OCI-LY1 (cell line): ENCODE results near the gene KCNA2.

ENCODE experiments used
- H2AFZ ChIP-seq: fragments of 200-600 bp; sonication (generic), shearing (Covaris generic); 2 replicates; pipeline ENCODE4 v1.6.0; 2014; ENCODE audit warnings: antibody characterized with exemption, mild to moderate bottlenecking, low read length
- H3F3A ChIP-seq: fragments of 200-600 bp; sonication (generic), shearing (Covaris generic); 2 replicates; pipeline ENCODE4 v1.6.0; 2014; ENCODE audit warnings: mild to moderate bottlenecking, antibody characterized with exemption, low read length, moderate library complexity; ENCODE audit not compliant: insufficient read depth
- H3K27ac ChIP-seq: fragments of 200-600 bp; sonication (generic); 2 replicates; pipeline ENCODE4 v1.5.1; 2014; ENCODE audit warnings: low read length, mixed run types, mild to moderate bottlenecking, low read depth; ENCODE audit not compliant: poor library complexity, severe bottlenecking
- H3K27me3 ChIP-seq: fragments of 200-600 bp; sonication (generic); 2 replicates; pipeline ENCODE4 v1.6.0; 2014; ENCODE audit warnings: antibody characterized with exemption, mild to moderate bottlenecking, low read length, moderate library complexity; ENCODE audit not compliant: insufficient read depth
- H3K36me3 ChIP-seq: fragments of 200-600 bp; sonication (generic); 2 replicates; pipeline ENCODE4 v1.6.1; 2014; ENCODE audit warnings: mild to moderate bottlenecking, antibody characterized with exemption, low read length, moderate library complexity, mixed read lengths; ENCODE audit not compliant: insufficient read depth
- H3K4me1 ChIP-seq: fragments of 200-600 bp; sonication (generic); 2 replicates; pipeline ENCODE4 v1.5.1; 2014; ENCODE audit warnings: mild to moderate bottlenecking, low read length, moderate library complexity; ENCODE audit not compliant: insufficient read depth, severe bottlenecking
- H3K4me2 ChIP-seq: fragments of 200-600 bp; sonication (generic), shearing (Covaris generic); 2 replicates; pipeline ENCODE4 v1.6.1; 2014; ENCODE audit warnings: low read length
- H3K4me3 ChIP-seq: fragments of 200-600 bp; sonication (generic); 2 replicates; pipeline ENCODE4 v1.5.1; 2014; ENCODE audit warnings: low read length, low read depth, mild to moderate bottlenecking, mixed read lengths; ENCODE audit not compliant: poor library complexity, severe bottlenecking
- H3K79me2 ChIP-seq: fragments of 200-600 bp; shearing (Covaris generic); 2 replicates; pipeline ENCODE4 v1.6.1; 2016; ENCODE audit warnings: mixed run types, low read length, mixed read lengths; ENCODE audit not compliant: insufficient read depth
- H3K9ac ChIP-seq: fragments of 200-600 bp; sonication (generic), shearing (Covaris generic); 2 replicates; pipeline ENCODE4 v1.6.1; 2014; ENCODE audit warnings: mild to moderate bottlenecking, low read length, mixed read lengths
- H3K9me2 ChIP-seq: fragments of 200-600 bp; sonication (generic), shearing (Covaris generic); 2 replicates; pipeline ENCODE4 v1.6.1; 2014; ENCODE audit warnings: low read depth, mild to moderate bottlenecking, low read length, mixed read lengths
- H3K9me3 ChIP-seq: fragments of 200-600 bp; shearing (Covaris generic); 2 replicates; pipeline ENCODE4 v1.6.1; 2014; ENCODE audit warnings: low read length, mixed read lengths
- H4K20me1 ChIP-seq: fragments of 200-600 bp; sonication (generic), shearing (Covaris generic); 2 replicates; pipeline ENCODE4 v1.6.0; 2016; ENCODE audit warnings: mild to moderate bottlenecking, low read length; ENCODE audit not compliant: insufficient read depth
- CTCF ChIP-seq: fragments of 200-600 bp; sonication (generic), shearing (Covaris generic); IDR thresholded peaks from 2 replicates; pipeline ENCODE4 v1.5.1; 2017; ENCODE audit warnings: mild to moderate bottlenecking, antibody characterized with exemption, low read length, moderate library complexity, mixed read lengths
- EZH2 ChIP-seq: fragments of 200-600 bp; sonication (generic), shearing (Covaris generic); IDR thresholded peaks from 2 replicates; pipeline ENCODE4 v1.8.0; 2017; ENCODE audit warnings: borderline replicate concordance, mixed run types, mild to moderate bottlenecking, antibody characterized with exemption, low read length, moderate library complexity, mixed read lengths

Gene KCNA2

GRCh38 chr1:110606657-110607535, 738 bp upstream of the KCNA2 start:
- Histone ChIP-seq H3K4me1 (no peaks in the 10 kb centered on the region), H3K4me2 (peak overlapping the region; percentile 8; the same call in 1 of the 2 replicates), H4K20me1 (no peaks in the 10 kb centered on the region), H3K9me2 (no peaks in the 10 kb centered on the region), H3K9me3 (no peaks in the 10 kb centered on the region), H3K36me3 (no peaks in the 10 kb centered on the region), H3K9ac (no peak overlapping the region), H3F3A (no peaks in the 10 kb centered on the region), H3K27ac (no peak overlapping the region), H2AFZ (no peak overlapping the region), H3K79me2 (no peaks in the 10 kb centered on the region), H3K27me3 (peaks cover 30% of the 10 kb centered on the region), H3K4me3 (peak overlapping the region; percentile 33)
- TF ChIP-seq CTCF (no peak), EZH2 (no peak)

- H3K79me2 ChIP-seq = no peaks in the 10 kb centered on the region
- no peak overlapping the region for H2AFZ ChIP-seq
- H3K27me3 ChIP-seq = peaks cover 30% of the 10 kb centered on the region
- no peaks in the 10 kb centered on the region for H4K20me1 ChIP-seq
- no peaks in the 10 kb centered on the region for H3K9me2 ChIP-seq
- H3K9me3 ChIP-seq = no peaks in the 10 kb centered on the region
- H3F3A ChIP-seq = no peaks in the 10 kb centered on the region
- no peaks in the 10 kb centered on the region for H3K36me3 ChIP-seq
- no peak overlapping the region for H3K4me2 ChIP-seq
- no peaks in the 10 kb centered on the region for H3K4me1 ChIP-seq
- TF ChIP-seq CTCF (no peak), EZH2 (no peak)
- H3K4me3 ChIP-seq = no peak overlapping the region
- H3K9ac ChIP-seq = no peak overlapping the region
- H3K27ac ChIP-seq = no peak overlapping the region
Observed at GRCh38 chr1:110605446-110605845, 712 bp downstream of the KCNA2 start.

DNA sequence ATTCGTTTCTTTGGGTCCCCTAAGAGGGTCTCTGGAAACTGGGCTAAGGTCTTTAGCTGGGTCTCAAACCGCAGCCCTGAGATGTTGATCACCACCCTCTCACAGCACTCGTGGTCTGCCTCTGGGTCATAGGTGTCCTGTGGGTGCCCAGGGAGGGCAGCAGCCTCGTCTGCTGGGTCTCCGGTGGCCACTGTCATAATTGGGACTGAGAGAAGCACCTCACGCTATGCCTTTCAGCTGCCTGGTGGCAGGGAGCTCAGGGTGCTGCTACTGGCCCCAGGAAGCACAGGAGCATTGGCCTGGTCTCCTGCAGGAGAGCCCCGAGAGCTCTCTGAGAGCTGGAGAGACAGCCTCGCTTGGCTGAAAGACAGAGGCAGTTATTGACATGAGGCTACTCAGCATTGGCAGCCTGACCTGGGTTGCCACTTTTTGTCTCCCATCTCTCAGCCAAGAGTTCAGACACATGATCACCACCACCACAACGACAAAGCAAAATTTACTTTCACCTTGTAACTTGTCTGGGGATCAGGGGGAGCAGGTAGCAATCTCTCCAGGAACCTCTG, 1.5 kb downstream of the KCNA2 start:
- H3K9ac ChIP-seq = no peak overlapping the region
- H3K4me1 ChIP-seq = no peaks in the 10 kb centered on the region
- no peaks in the 10 kb centered on the region for H3K9me2 ChIP-seq
- no peaks in the 10 kb centered on the region for H4K20me1 ChIP-seq
- peaks cover 30% of the 10 kb centered on the region for H3K27me3 ChIP-seq
- H2AFZ ChIP-seq = no peak overlapping the region
- no peaks in the 10 kb centered on the region for H3K36me3 ChIP-seq
- H3K27ac ChIP-seq = no peak overlapping the region
- TF ChIP-seq CTCF (no peak), EZH2 (no peak)
- no peaks in the 10 kb centered on the region for H3F3A ChIP-seq
- no peaks in the 10 kb centered on the region for H3K79me2 ChIP-seq
- H3K4me2 ChIP-seq = no peak overlapping the region
- no peak overlapping the region for H3K4me3 ChIP-seq
- no peaks in the 10 kb centered on the region for H3K9me3 ChIP-seq
